ENCODE measurements around the gene MIX23.

MIX23 gene

DNA sequence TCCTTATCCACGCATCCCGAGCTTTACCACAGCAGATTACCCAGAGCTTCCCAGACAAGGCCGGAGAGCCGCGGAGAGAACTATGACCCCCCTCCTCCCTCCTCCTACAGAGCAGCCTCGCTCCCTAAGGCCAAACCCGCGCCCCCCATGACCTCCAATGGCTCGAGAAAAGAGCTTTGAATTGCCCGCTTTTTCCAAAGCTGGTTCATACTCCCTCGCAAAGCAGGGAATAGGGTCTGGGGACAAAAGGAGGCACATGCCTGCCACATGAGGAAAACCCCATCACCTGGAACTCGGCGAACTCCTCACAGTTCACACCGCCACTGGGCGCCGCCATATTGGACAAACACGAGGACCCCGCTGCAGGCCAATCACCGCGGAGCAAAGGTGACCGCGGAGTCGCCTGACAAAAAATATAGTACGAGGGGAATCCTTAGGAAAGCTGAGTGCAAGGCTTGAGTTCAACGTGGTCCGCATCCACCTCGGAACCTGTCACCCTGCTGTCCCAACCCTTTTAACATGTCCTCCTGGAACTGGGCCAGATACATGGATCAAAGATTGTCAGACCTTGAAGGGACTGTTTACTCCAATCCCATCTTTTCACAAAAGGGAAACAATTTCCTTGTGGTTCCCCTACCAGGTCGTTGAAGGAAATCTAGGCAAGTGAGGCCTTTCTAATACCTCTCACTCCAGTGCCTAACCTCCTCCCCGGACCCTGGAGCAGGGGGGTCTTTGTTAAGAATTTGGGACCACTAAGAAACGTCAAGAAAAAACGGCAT, at the start of gene MIX23:
Gene MIX23, minus strand, starts transcription at position 344 of the 779 bp plus-strand sequence. Its CDS starts 7 bp downstream, at position 337.
- peak; percentile 76 for DNase-seq

- no peak for DNase-seq
These were observed 47.3 kb upstream of the MIX23 start for GRCh38 chr3:122430371-122430770.

GRCh38 chr3:122427857-122428471, 44.9 kb upstream of the MIX23 start:
- no peak for DNase-seq

GRCh38 chr3:122421836-122422235, 38.8 kb upstream of the MIX23 start:
- DNase-seq = no peak

- no peak for DNase-seq
These were observed 38.1 kb upstream of the MIX23 start for GRCh38 chr3:122421101-122421500.

- no peak for DNase-seq
These were observed 33.9 kb upstream of the MIX23 start for GRCh38 chr3:122416966-122417365.

GRCh38 chr3:122415762-122416654, 33.0 kb upstream of the MIX23 start, which contains the start of gene WDR5B:
TSS of gene WDR5B (minus strand) at chr3:122416062. CDS start at chr3:122415528, 534 bp downstream.
- no peak for DNase-seq

- no peak for DNase-seq
These were observed 32.2 kb upstream of the MIX23 start for GRCh38 chr3:122415104-122415744.

DNA sequence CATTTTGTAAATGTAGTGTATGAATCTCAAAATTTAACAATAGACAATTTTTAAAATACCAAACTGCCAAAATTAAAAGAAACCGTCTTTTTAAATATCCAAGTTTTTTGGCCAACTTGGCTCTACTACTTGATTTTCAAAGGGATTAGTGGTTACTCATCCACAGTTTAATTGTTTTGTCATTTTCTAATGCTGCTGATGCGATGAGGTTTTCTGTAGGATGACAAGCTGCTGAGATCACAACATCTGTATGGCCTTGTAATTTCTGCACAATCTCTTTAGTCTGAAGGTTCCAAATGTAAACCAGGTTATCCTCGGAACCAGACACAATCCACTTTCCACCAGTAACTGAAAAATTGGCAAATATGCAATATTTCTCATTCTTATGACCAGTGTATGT, 31.4 kb upstream of the MIX23 start:
- no peak for DNase-seq

GRCh38 chr3:122410639-122411038, 27.6 kb upstream of the MIX23 start:
- DNase-seq = no peak

DNA sequence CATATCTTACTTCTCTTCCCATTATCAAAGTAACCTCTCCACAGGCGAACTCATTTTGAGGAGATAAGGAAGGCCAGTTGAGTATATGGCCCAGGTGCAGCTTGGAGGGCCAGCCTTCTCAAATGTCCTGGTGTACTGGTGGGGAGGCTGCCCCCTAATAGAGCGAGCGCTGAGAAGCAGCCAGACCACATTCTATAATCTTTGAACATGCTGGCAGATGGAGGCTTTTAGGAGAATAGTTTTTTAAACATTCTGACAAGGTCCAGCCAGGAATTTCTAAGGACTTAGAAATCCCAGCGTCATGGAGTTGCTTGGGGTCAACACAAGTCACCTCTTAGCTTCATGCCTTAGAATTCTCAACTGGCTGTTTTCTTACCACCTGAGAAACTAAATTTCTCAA, 27.1 kb upstream of the MIX23 start:
- no peak for DNase-seq

GRCh38 chr3:122409446-122409845, 26.4 kb upstream of the MIX23 start:
- no peak for DNase-seq

DNA sequence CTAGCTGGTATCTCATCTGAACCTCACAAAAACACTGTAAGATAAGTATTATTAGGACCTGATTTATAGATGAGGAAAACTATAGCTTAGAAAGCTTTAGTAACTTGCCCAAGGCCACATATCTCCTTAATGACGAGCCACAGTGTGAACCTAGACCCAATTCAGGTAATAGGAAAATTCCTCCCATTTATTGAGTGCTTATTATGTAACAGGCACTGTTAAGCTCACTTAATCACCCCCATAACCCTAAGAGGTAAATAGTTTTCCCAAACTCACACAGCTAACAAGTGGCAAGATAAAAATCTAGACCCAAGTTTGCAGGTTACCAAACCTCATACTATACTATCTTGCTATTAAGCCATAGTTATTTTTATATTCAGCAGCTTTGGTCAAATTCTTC, 24.9 kb upstream of the MIX23 start:
- DNase-seq = no peak

- DNase-seq = no peak
These were observed 23.2 kb upstream of the MIX23 start for GRCh38 chr3:122406198-122406597.

- no peak for DNase-seq
These were observed 22.0 kb upstream of the MIX23 start for GRCh38 chr3:122405015-122405414.

DNA sequence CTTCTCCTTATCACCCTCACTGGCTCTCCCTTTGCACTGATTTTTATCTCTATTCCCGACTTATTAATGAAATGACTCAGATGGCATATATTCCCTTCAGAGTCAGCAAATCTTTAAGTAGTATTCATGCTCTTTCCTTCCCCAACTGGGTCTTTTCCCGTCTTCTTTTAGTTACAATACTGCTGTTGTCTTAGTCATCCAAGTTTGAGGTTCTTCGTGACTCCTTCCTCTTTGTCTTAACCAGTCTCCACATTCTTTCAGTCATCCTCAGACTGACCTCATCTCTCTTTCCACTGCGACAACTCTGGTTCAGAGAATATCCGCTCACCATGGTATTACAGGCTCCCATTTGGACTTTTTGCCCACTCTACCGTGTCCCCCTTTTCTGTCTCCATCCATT, 20.5 kb upstream of the MIX23 start:
- no peak for DNase-seq

DNA sequence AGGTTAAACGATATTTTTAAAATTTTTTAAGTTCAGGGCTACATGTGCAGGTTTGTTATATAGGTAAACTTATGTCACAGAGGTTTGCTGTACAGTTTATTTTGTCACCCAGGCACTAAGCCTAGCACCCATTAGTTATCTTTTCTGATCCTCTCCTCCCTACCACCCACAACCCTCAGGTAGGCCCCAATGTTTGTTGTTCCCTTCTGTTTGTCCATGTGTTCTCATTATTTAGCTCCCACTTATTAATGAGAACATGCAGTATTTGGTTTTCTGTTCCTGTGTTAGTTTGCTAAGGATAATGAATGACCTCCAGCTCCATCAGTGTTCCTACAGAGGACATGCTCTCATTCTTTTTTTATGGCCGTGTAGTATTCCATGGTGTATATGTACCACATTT, 15.9 kb upstream of the MIX23 start:
- DNase-seq = no peak

- no peak for DNase-seq
These were observed 14.2 kb upstream of the MIX23 start for GRCh38 chr3:122397201-122397600.

- no peak for DNase-seq
These were observed 13.5 kb upstream of the MIX23 start for GRCh38 chr3:122396511-122396910.

DNA sequence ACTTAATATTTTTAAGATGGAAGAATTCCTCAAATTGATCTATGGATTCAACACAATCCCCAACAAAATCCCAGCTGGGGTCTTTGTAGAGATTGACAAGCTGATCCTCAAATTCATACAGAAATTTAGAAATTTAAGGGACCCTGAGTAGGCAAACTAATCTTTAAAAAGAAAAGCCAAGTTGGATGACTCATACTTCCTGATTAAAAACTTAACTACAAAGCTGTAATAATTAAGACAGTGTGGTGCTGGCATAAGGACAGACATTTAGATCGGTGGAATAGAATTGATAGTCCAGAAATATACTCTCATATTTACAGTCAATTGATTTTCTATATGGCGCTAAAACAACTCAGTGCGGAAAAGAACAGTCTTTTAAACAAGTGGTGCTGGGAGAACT, 12.6 kb upstream of the MIX23 start:
- no peak for DNase-seq

DNA sequence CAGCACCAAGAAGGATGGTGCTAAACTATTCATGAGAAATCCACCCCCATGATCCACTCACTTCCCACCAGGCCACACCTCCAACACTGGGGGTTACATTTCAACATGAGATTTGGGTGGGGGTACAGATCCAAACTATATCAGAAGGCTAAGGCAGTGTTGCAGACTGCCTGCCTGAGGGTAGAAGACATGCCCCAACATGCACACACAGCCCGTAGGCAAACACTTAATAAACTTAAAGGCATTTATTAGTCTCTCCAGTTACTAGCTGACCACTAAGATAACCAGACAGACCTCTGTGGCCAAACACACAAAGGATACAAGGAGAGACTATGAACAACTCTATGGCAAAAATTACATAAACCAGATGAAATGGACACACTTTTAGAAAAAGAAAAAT, 11.1 kb upstream of the MIX23 start:
- no peak for DNase-seq

- DNase-seq = peak; percentile 1
These were observed 10.1 kb upstream of the MIX23 start for GRCh38 chr3:122392868-122393844.
